Cardiac fibroblast (primary cell): Measurements from ENCODE around the gene SLC10A6.

Experiments used
- DNase-seq, 2 donors: peaks; one replicate each; pipeline versions ENCODE4 v3.0.0 to v3.0.0-alpha.2; 2010; ENCODE audit warnings: low read depth in 2 of 2
- H3K4me3 ChIP-seq, 2 donors: replicated peaks in 1 of 2; 1 replicate in 1 of 2; 2 replicates in 1 of 2; pipeline ENCODE4 v1.5.1; 2011; ENCODE audit warnings: low read depth in 2 of 2, low read length in 2 of 2, mild to moderate bottlenecking in 2 of 2, moderate library complexity in 1 of 2
- CTCF ChIP-seq: IDR thresholded peaks from one replicate; pipeline ENCODE4 v1.5.1; 2011; ENCODE audit warnings: low read depth, mild to moderate bottlenecking, low read length, inconsistent platforms

The SLC10A6 gene

DNA sequence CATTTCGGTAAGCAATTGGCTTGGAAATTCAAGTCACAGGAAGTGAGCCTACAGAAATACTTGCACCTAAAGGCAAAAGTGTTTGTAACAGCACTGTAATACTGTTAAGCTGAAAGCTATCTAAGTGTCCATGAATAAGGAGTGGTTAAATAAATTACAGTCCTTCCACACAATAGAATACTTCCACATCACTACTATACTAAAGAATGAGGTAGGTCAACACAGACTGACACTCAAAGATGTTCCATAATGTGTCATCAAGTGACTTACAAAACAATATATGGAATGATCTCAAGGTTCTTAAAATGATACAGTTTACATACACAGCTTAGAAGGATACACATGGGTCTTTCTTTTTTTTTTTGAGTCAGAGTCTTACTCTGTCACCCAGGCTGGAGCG lies 27.0 kb downstream of the SLC10A6 start:
- no peak for TF ChIP-seq CTCF
- peak in 1 of 2 donors; percentile 27 for DNase-seq
- no peak overlapping the region for H3K4me3 ChIP-seq

- no peak for TF ChIP-seq CTCF
- H3K4me3 ChIP-seq = no peak overlapping the region
- DNase-seq = no peak
Measured at GRCh38 chr4:86821151-86821550, 28.0 kb downstream of the SLC10A6 start.

- no peak for DNase-seq
- no peak for TF ChIP-seq CTCF
- H3K4me3 ChIP-seq = no peak overlapping the region
Measured at GRCh38 chr4:86819561-86819960, 29.6 kb downstream of the SLC10A6 start.

DNA sequence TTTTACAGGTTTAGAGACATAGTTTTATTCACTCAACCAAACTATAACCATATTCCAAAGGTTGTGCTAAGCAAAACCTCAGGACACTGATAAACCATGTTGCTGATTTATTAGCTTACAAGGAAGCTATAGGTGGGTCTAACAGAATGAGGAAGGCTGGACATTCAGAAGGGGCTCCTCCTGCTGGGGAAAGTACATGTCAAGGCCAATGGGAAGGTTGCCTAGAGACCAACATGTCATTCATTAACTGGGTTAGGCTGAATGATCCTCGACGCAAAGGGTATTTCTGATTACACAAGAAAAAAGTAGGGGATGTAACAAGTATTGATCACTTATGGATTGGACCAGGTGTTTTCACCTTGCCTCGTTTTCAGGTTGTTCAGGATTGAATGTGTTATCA lies 30.3 kb downstream of the SLC10A6 start:
- H3K4me3 ChIP-seq = no peak overlapping the region
- TF ChIP-seq CTCF = no peak
- no peak for DNase-seq

- no peak for TF ChIP-seq CTCF
- peak in 1 of 2 donors; percentile 43 for DNase-seq
- no peak overlapping the region for H3K4me3 ChIP-seq
Measured at GRCh38 chr4:86818211-86818610, 31.0 kb downstream of the SLC10A6 start.

GRCh38 chr4:86816501-86817273 lies 32.5 kb downstream of the SLC10A6 start:
- DNase-seq = peak in 1 of 2 donors; percentile 39
- no peak for TF ChIP-seq CTCF
- H3K4me3 ChIP-seq = no peak overlapping the region

DNA sequence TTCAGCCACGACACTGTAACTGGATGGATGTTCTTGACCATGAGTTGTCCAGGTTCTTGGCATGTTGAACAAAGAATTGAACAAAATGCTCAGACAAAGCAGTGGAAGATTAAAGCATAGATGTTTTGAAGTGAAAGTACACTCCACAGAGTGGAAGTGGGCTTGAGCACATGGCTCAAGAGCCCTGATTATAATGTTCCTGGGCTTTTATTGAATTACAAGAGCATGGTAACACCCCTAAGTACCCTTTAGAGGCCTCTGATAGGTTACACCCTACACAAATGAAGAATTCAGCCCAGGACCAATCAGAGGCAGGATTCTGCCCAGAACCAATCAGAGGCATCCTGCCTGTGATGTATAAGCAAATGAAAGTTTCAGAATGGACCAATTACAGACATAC lies 33.5 kb downstream of the SLC10A6 start:
- no peak for DNase-seq
- TF ChIP-seq CTCF = no peak

More for the DNA sequence above, 33.5 kb downstream of the SLC10A6 start:
- H3K4me3 ChIP-seq = no peak overlapping the region
